ENCODE measurements around the gene PYGO1.

DNA sequence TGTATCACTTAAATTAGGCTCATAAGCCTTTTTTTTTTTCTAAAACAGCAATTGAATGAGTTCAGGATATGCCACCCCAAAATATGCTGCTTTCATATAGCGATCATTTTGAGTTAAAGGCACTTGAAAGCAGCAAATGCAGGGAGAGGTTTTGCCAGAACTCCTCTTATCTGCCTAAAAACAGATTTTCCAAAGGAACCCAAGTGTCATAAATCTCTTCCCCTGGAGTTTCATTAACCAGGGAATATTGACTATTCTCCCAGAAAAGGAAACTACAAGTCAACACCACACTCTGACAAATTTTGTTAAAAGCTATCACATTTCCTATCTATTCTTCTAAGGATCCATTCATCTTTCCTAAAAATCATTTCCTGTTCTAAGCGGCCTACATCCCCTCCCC lies 91.4 kb downstream of the PYGO1 start:
- TF ChIP-seq FOXA1 (IDR thresholded peaks at IDR 0.05; ENCODE audit: borderline replicate concordance), result no peak
- TF ChIP-seq POLR2A (conservative IDR thresholded peaks at IDR 0.05), result no peak
- no peak for TF ChIP-seq MECOM (CRISPR knock-in tag; IDR thresholded peaks at IDR 0.05)
- no peak for TF ChIP-seq GABPA (tag; conservative IDR thresholded peaks at IDR 0.05; ENCODE audit: low read depth)
- no peak for TF ChIP-seq THAP7 (CRISPR knock-in tag; IDR thresholded peaks at IDR 0.05)
- no peak for TF ChIP-seq HMGXB4 (CRISPR knock-in tag; IDR thresholded peaks at IDR 0.05)
- no peak for TF ChIP-seq POLR2AphosphoS5 (IDR thresholded peaks at IDR 0.05; ENCODE audit: control insufficient read depth, insufficient read depth, low read depth, low read length)
- TF ChIP-seq POLR3A (IDR thresholded peaks at IDR 0.05; ENCODE audit: borderline replicate concordance, extremely low read depth, insufficient read depth, insufficient read length), result no peak
- TF ChIP-seq, protein P1, sequence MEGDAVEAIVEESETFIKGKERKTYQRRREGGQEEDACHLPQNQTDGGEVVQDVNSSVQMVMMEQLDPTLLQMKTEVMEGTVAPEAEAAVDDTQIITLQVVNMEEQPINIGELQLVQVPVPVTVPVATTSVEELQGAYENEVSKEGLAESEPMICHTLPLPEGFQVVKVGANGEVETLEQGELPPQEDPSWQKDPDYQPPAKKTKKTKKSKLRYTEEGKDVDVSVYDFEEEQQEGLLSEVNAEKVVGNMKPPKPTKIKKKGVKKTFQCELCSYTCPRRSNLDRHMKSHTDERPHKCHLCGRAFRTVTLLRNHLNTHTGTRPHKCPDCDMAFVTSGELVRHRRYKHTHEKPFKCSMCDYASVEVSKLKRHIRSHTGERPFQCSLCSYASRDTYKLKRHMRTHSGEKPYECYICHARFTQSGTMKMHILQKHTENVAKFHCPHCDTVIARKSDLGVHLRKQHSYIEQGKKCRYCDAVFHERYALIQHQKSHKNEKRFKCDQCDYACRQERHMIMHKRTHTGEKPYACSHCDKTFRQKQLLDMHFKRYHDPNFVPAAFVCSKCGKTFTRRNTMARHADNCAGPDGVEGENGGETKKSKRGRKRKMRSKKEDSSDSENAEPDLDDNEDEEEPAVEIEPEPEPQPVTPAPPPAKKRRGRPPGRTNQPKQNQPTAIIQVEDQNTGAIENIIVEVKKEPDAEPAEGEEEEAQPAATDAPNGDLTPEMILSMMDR (IDR thresholded peaks at IDR 0.05 in 2 of 3, conservative IDR thresholded peaks at IDR 0.05 in 1 of 3; ENCODE audit: insufficient read depth in 2 of 3, low read depth in 1 of 3, low read length in 3 of 3), result no peak
